ENCODE measurements around the gene PSENEN. TPM values are rescaled to one million over a fixed set of nuclear protein-coding genes. Genes with fewer than 3 reads are reported as not detected.

The PSENEN gene
- total and polyA plus RNA-seq, 9 of the 15 experiments (the other 6 are each of a cell fraction or from before 2014, with no cell fraction given), result 34.5 to 299 (median 61.1) TPM

DNA sequence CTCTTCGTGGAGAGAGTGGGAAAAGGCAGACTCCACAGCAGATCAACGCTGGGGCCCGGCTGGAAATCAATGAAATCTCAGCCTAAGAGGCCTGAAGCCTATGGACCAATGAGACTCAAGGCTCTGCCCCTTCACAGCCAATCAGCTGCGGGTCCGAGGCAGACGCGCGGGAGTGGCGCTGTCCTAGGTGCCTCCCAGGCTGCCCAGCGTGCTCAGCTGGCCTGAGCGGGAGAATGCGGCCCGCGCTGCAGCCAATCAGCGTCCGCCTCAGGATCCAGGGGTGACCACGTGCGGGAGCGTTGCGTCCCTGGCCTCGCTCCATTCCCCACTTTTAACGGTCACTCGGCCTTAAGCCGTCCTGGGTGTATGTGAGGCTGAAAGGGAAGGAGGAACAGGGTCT is 41.2 kb upstream of the PSENEN start, which contains the start of gene ZBTB32 (continued):
- TF ChIP-seq ZKSCAN8 (CRISPR knock-in tag; IDR thresholded peaks at IDR 0.05) (no peak), FOXA3 (CRISPR knock-in tag; conservative IDR thresholded peaks at IDR 0.05 in 1 of 2, IDR thresholded peaks at IDR 0.05 in 1 of 2) (peak in 1 of 2 experiments; percentile 58; a peak in 2 of 4 replicates), MAX (CRISPR knock-in tag; IDR thresholded peaks at IDR 0.05) (peak; percentile 97), IFI16 (CRISPR knock-in tag; IDR thresholded peaks at IDR 0.05) (no peak), NRF1 (conservative IDR thresholded peaks at IDR 0.05 in 1 of 2, IDR thresholded peaks at IDR 0.05 in 1 of 2) (peak; percentile 50 to 58; a peak in 2 of 4 replicates), SNAPC5 (CRISPR knock-in tag; IDR thresholded peaks at IDR 0.05) (no peak), HDGF (IDR thresholded peaks at IDR 0.05) (no peak), FOXP1 (CRISPR knock-in tag; IDR thresholded peaks at IDR 0.05) (peak; percentile 93), TEAD2 (tag; IDR thresholded peaks at IDR 0.05) (no peak), KDM1A (IDR thresholded peaks at IDR 0.05) (peak; percentile 95 to 96), TGIF2 (CRISPR knock-in tag; IDR thresholded peaks at IDR 0.05) (no peak), ZFPM2 (CRISPR knock-in tag; IDR thresholded peaks at IDR 0.05) (no peak), THAP7 (CRISPR knock-in tag; IDR thresholded peaks at IDR 0.05) (no peak), MAZ (CRISPR knock-in tag; conservative IDR thresholded peaks at IDR 0.05 in 1 of 2, IDR thresholded peaks at IDR 0.05 in 1 of 2) (0 out of 4 replicates have a peak, but pooled peaks of 1 of the 2 experiments have one; percentile 43), LCOR (CRISPR knock-in tag; IDR thresholded peaks at IDR 0.05) (peak; percentile 90), MTA2 (IDR thresholded peaks at IDR 0.05; ENCODE audit: low read depth) (no peak), SMC3 (conservative IDR thresholded peaks at IDR 0.05; ENCODE audit: insufficient read depth, low read depth, low read length) (no peak), CBX8 (IDR thresholded peaks at IDR 0.05; ENCODE audit: borderline replicate concordance, extremely low read depth, low read depth, low read length, poor library complexity, severe bottlenecking) (no peak), NR2C1 (IDR thresholded peaks at IDR 0.05) (no peak), NR2C1 (tag; IDR thresholded peaks at IDR 0.05) (no peak)
- TF ChIP-seq, protein P1, sequence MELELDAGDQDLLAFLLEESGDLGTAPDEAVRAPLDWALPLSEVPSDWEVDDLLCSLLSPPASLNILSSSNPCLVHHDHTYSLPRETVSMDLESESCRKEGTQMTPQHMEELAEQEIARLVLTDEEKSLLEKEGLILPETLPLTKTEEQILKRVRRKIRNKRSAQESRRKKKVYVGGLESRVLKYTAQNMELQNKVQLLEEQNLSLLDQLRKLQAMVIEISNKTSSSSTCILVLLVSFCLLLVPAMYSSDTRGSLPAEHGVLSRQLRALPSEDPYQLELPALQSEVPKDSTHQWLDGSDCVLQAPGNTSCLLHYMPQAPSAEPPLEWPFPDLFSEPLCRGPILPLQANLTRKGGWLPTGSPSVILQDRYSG (tag; conservative IDR thresholded peaks at IDR 0.05; ENCODE audit: low read depth), result no peak
- TF ChIP-seq, protein P2, sequence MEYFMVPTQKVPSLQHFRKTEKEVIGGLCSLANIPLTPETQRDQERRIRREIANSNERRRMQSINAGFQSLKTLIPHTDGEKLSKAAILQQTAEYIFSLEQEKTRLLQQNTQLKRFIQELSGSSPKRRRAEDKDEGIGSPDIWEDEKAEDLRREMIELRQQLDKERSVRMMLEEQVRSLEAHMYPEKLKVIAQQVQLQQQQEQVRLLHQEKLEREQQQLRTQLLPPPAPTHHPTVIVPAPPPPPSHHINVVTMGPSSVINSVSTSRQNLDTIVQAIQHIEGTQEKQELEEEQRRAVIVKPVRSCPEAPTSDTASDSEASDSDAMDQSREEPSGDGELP (CRISPR knock-in tag; IDR thresholded peaks at IDR 0.05; ENCODE audit: borderline replicate concordance), result peak; percentile 99
- TF ChIP-seq, protein P3, sequence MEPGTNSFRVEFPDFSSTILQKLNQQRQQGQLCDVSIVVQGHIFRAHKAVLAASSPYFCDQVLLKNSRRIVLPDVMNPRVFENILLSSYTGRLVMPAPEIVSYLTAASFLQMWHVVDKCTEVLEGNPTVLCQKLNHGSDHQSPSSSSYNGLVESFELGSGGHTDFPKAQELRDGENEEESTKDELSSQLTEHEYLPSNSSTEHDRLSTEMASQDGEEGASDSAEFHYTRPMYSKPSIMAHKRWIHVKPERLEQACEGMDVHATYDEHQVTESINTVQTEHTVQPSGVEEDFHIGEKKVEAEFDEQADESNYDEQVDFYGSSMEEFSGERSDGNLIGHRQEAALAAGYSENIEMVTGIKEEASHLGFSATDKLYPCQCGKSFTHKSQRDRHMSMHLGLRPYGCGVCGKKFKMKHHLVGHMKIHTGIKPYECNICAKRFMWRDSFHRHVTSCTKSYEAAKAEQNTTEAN (CRISPR knock-in tag; IDR thresholded peaks at IDR 0.05), result no peak
- TF ChIP-seq, protein P4, sequence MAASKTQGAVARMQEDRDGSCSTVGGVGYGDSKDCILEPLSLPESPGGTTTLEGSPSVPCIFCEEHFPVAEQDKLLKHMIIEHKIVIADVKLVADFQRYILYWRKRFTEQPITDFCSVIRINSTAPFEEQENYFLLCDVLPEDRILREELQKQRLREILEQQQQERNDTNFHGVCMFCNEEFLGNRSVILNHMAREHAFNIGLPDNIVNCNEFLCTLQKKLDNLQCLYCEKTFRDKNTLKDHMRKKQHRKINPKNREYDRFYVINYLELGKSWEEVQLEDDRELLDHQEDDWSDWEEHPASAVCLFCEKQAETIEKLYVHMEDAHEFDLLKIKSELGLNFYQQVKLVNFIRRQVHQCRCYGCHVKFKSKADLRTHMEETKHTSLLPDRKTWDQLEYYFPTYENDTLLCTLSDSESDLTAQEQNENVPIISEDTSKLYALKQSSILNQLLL (CRISPR knock-in tag; IDR thresholded peaks at IDR 0.05; ENCODE audit: borderline replicate concordance), result no peak
